K562 (cell line): Measurements from ENCODE around the gene CNMD. TPM values are rescaled to one million over a fixed set of nuclear protein-coding genes. Genes with fewer than 3 reads are reported as not detected.

Experiments used
- ATAC-seq: fragments of 200-7000 bp; cut with Tn5 transposase; 3 replicates; pipeline ENCODE4 v1.9.1; 2020; ENCODE audit warnings: moderate library complexity
- BruUV-seq: library from RNA; stranded (reverse); fragments of 400-500 nt; replicated peaks from 2 replicates; lab custom pipeline; 2021; lab: Mats Ljungman, UMichigan
- CTCF ChIA-PET: fragments of 300-600 bp; formaldehyde crosslinking; extraction: SDS; loops from one replicate; lab custom pipeline; 2021; ENCODE audit warnings: low intra/inter-chr PET ratio; lab: Yijun Ruan, JAX
- POLR2A ChIA-PET: fragments of 300-600, 350-650 bp; sonication (Branson Sonifier 250); formaldehyde crosslinking; extraction: SDS; loops from one replicate; lab custom pipeline; 2021; ENCODE audit warnings: antibody characterized with exemption, inconsistent platforms; lab: Yijun Ruan, JAX
- DNase-seq, 4 experiments: peaks; one replicate each; pipeline versions ENCODE4 v3.0.0 to v3.0.0-alpha.2; 2011 to 2018; ENCODE audit warnings: low spot score in 3 of 4, mixed read lengths in 3 of 4; ENCODE audit errors: extremely low read depth in 1 of 4
- FAIRE-seq: peaks from 2 replicates; lab custom pipeline; 2011; peaks lifted over from hg19 to GRCh38; lab: Jason Lieb, UNC
- H2AFZ ChIP-seq: 2 replicates; pipeline ENCODE4 v1.6.0; 2011; ENCODE audit warnings: low read depth, low read length, control low read depth, inconsistent platforms
- H3K27ac ChIP-seq: fragments of 200-600 bp; 3 replicates; pipeline ENCODE4 v1.8.0; 2011; ENCODE audit warnings: low read depth, mild to moderate bottlenecking, control low read depth, inconsistent platforms, low read length, moderate library complexity, mixed read lengths; ENCODE audit errors: extremely low read depth
- H3K27me3 ChIP-seq, 2 experiments: fragments of 300-600 bp in 1 of 2; 2 replicates in 1 of 2; 3 replicates in 1 of 2; pipeline versions ENCODE4 v1.6.0 to v1.8.0; 2011; ENCODE audit warnings: inconsistent platforms in 2 of 2, low read length in 2 of 2, mild to moderate bottlenecking in 1 of 2, mixed read lengths in 1 of 2, moderate library complexity in 1 of 2; ENCODE audit not compliant: control insufficient read depth in 2 of 2, insufficient read depth in 2 of 2
- H3K36me3 ChIP-seq: fragments of 300-600 bp; 3 replicates; pipeline ENCODE4 v1.8.0; 2011; ENCODE audit warnings: mild to moderate bottlenecking, low read length, inconsistent platforms; ENCODE audit not compliant: control insufficient read depth, insufficient read depth
- H3K4me1 ChIP-seq, 2 experiments: fragments of 200-600 bp in 1 of 2; replicated peaks in 1 of 2; 2 replicates in 1 of 2; 3 replicates in 1 of 2; pipeline versions ENCODE4 v1.5.1 to v1.8.0; 2011; ENCODE audit warnings: inconsistent platforms in 2 of 2, low read length in 2 of 2, mild to moderate bottlenecking in 1 of 2, mixed read lengths in 1 of 2, moderate library complexity in 1 of 2; ENCODE audit not compliant: control insufficient read depth in 2 of 2, insufficient read depth in 2 of 2
- H3K4me2 ChIP-seq: 2 replicates; pipeline ENCODE4 v1.6.1; 2011; ENCODE audit warnings: low read length, control low read depth, inconsistent platforms, mixed read lengths; ENCODE audit not compliant: insufficient read depth
- H3K4me3 ChIP-seq: fragments of 200-600 bp; sonication (generic), shearing (Covaris generic); 2 replicates; pipeline ENCODE4 v1.5.1; 2016; ENCODE audit warnings: control low read depth, inconsistent platforms
- H3K79me2 ChIP-seq: fragments of 200-600 bp; 3 replicates; pipeline ENCODE4 v1.8.0; 2011; ENCODE audit warnings: low read length, inconsistent platforms; ENCODE audit not compliant: control insufficient read depth, insufficient read depth
- H3K9ac ChIP-seq, 2 experiments: 2 replicates each; pipeline versions ENCODE4 v1.6.0 to v1.6.1; 2011; ENCODE audit warnings: low read depth in 2 of 2, low read length in 2 of 2, control low read depth in 1 of 2, inconsistent platforms in 1 of 2, mild to moderate bottlenecking in 1 of 2, mixed read lengths in 1 of 2; ENCODE audit not compliant: insufficient read depth in 1 of 2
- H3K9me1 ChIP-seq: one replicate; pipeline ENCODE4 v1.6.0; 2011; ENCODE audit warnings: inconsistent platforms, mild to moderate bottlenecking, low read length, moderate library complexity; ENCODE audit not compliant: control insufficient read depth, insufficient read depth
- H3K9me3 ChIP-seq: replicated peaks from 2 replicates; pipeline ENCODE4 v1.5.1; 2011; ENCODE audit warnings: low read depth, low read length, inconsistent platforms; ENCODE audit not compliant: control insufficient read depth, insufficient read depth
- H4K20me1 ChIP-seq: replicated peaks from 2 replicates; pipeline ENCODE4 v1.6.1; 2011; ENCODE audit warnings: low read length, inconsistent platforms, mixed read lengths; ENCODE audit not compliant: control insufficient read depth, insufficient read depth
- C11orf30 ChIP-seq: fragments of 450-650 bp; IDR thresholded peaks from 2 replicates; pipeline ENCODE4 v1.6.1; 2016; ENCODE audit warnings: low read depth, mild to moderate bottlenecking
- CSDE1 ChIP-seq, 2 experiments: fragments of 450-650 bp; IDR thresholded peaks; 2 replicates each; pipeline ENCODE4 v1.6.1; 2016; ENCODE audit warnings: mild to moderate bottlenecking in 1 of 2
- E2F3 ChIP-seq: fragments of 250-450 bp; sonication (Bioruptor Pico); IDR thresholded peaks from 2 replicates; pipeline ENCODE4 v1.4.0; 2020; ENCODE audit warnings: mild to moderate bottlenecking
- EP400 ChIP-seq: fragments of 450-650 bp; IDR thresholded peaks from 2 replicates; pipeline ENCODE4 v1.6.1; 2017; ENCODE audit warnings: antibody characterized with exemption, mild to moderate bottlenecking, moderate library complexity
- EWSR1 ChIP-seq: fragments of 450-650 bp; IDR thresholded peaks from 2 replicates; pipeline ENCODE4 v1.6.1; 2018; ENCODE audit warnings: borderline replicate concordance, mild to moderate bottlenecking, low read depth, moderate library complexity; ENCODE audit not compliant: partially characterized antibody
- FOXK2 ChIP-seq, 2 experiments: fragments of 450-650 bp; IDR thresholded peaks in 1 of 2; conservative IDR thresholded peaks in 1 of 2; 2 replicates each; pipeline ENCODE4 v1.6.1; 2016; ENCODE audit warnings: low read depth in 2 of 2, mild to moderate bottlenecking in 1 of 2
- RBM39 ChIP-seq: fragments of 200-400 bp; formaldehyde crosslinking; optimal IDR thresholded peaks from 2 replicates; pipeline ENCODE3; 2018; ENCODE audit warnings: low read depth, low read length
- ZNF79 ChIP-seq: fragments of 250-450 bp; sonication (Bioruptor Pico); IDR thresholded peaks from 2 replicates; pipeline ENCODE4 v1.4.0; 2020; ENCODE audit warnings: low read depth, mild to moderate bottlenecking, moderate library complexity
- WGBS: fragments of 100-300 bp; shearing (Covaris generic); methylation state at CpG from one replicate; pipeline ENCODE4 v1.1.6; 2016; ENCODE audit warnings: low coverage, mixed read lengths; ENCODE audit not compliant: insufficient coverage; ENCODE audit errors: missing lambda C conversion rate; 5-methylcytosine and 5-hydroxymethylcytosine counted together
- in situ Hi-C: fragments of 300-500 bp; cut with MboI; formaldehyde crosslinking; loops from 4 replicates; pipeline ENCODE4 v1.15.0; 2018; ENCODE audit warnings: inconsistent platforms, mixed read lengths
- intact Hi-C: fragments of 100-400 bp; cut with micrococcal nuclease; formaldehyde crosslinking; loops from 2 replicates; pipeline ENCODE4 v1.14.2; 2022
- polyA plus RNA-seq, 8 experiments: library from polyadenylated mRNA; depleted of rRNA in 4 of 8; stranded (reverse) in 5 of 8; unstranded in 3 of 8; fragments of >200 nt; fragmentation: Nextera tagmentation in 2 of 8; fragmentation: Illumina TruSeq in 1 of 8; extraction: Ambion mirVana in 2 of 8; extraction: Trizol in 1 of 8; gene quantifications; 2 replicates each; pipeline versions ENCODE4 v1.2.1 to v1.2.3, GENCODE V29; 2011 to 2014; ENCODE audit warnings: inconsistent platforms in 1 of 8, missing spikeins in 1 of 8
- total RNA-seq, 7 experiments: library from RNA; depleted of rRNA in 6 of 7; stranded (reverse); fragments of >200 nt in 6 of 7; fragmentation: Illumina TruSeq in 2 of 7; extraction: Trizol in 2 of 7; gene quantifications; 2 replicates each; pipeline versions ENCODE4 v1.2.1 to v1.2.3, GENCODE V29; 2011 to 2021; ENCODE audit warnings: low replicate concordance in 1 of 7
- TF ChIP-seq, protein P1 (sequence below), 2 experiments: fragments of 250-450 bp in 1 of 2; fragments of 450-650 bp in 1 of 2; sonication (Bioruptor Pico) in 1 of 2; IDR thresholded peaks; 2 replicates each; pipeline versions ENCODE4 v1.6.1 to v1.8.0; 2016 to 2021; ENCODE audit warnings: mild to moderate bottlenecking in 2 of 2, moderate library complexity in 2 of 2, missing compliant biosample characterization in 1 of 2, missing genetic modification characterization in 1 of 2
- TF ChIP-seq, protein P2 (sequence below), 2 experiments: fragments of 450-650 bp; IDR thresholded peaks; 2 replicates each; pipeline ENCODE4 v1.6.1; 2016
- TF ChIP-seq, protein P3 (sequence below): fragments of 450-650 bp; formaldehyde crosslinking; IDR thresholded peaks from 2 replicates; pipeline ENCODE4 v1.4.0; 2020; ENCODE audit warnings: mild to moderate bottlenecking, moderate library complexity
- TF ChIP-seq, protein P4 (sequence below), 3 experiments: IDR thresholded peaks in 2 of 3; conservative IDR thresholded peaks in 1 of 3; 2 replicates each; pipeline ENCODE4 v1.5.1; 2011 to 2012; ENCODE audit warnings: low read length in 3 of 3, mild to moderate bottlenecking in 3 of 3, control low read depth in 2 of 3, improper control_type of control experiment in 1 of 3, inconsistent platforms in 1 of 3, low read depth in 1 of 3, mixed read lengths in 1 of 3, moderate library complexity in 1 of 3; ENCODE audit not compliant: insufficient read depth in 2 of 3
- TF ChIP-seq, protein P5 (sequence below), 2 experiments: fragments of 450-650 bp in 1 of 2; IDR thresholded peaks; 2 replicates each; pipeline ENCODE4 v1.6.1; 2011 to 2017; ENCODE audit warnings: low read depth in 2 of 2, antibody characterized with exemption in 1 of 2, borderline replicate concordance in 1 of 2, low read length in 1 of 2, mild to moderate bottlenecking in 1 of 2, mixed read lengths in 1 of 2; ENCODE audit not compliant: control insufficient read depth in 1 of 2

The CNMD gene
- total and polyA plus RNA-seq, 9 of the 15 experiments (the other 6 are each of a cell fraction or from before 2014, with no cell fraction given): not detected

DNA sequence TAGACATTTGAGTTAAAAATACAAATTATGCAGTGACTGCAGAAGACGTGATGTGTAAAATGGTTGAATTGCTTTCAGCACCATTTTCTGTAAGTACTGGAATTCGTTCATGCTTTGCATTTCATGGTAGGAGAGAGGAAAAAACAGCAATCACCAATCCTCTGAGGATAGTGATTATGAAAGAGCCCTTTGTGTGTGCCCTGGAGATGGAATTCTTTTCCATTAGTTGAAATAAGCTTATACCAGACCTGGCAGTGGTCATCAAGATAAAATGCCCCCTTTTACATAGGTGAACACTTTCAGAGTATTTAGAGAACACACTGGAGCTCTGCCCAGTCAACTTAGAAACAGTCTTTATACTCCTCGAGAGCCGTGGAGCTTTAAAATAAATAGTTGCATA, 1.7 kb downstream of the CNMD start:
- POLR2A ChIA-PET: no interaction called here
- WGBS: 6% methylated on average over 4 of the region's 4 CpGs
- in situ Hi-C loops: no loop called here
- H3K9ac ChIP-seq: no peak overlapping the region
- no peaks in the 10 kb centered on the region for H4K20me1 ChIP-seq
- DNase-seq (no peak), FAIRE-seq (no peak), ATAC-seq (no peak)
- H3K4me2 ChIP-seq: no peak overlapping the region; the same call in 1 of the 2 replicates
- H3K9me3 ChIP-seq: no peaks in the 10 kb centered on the region
- H3K27me3 ChIP-seq: peaks cover 0 to 18% of the 10 kb centered on the region in 2 experiments; a peak in 2 of 5 replicates
- H3K9me1 ChIP-seq: no peaks in the 10 kb centered on the region
- H3K4me3 ChIP-seq: no peak overlapping the region
- intact Hi-C loops: loop anchor here (5.0 kb wide), 1 partner anchor 71 kb away; no protein-coding TSS in a partner anchor
- no TSS peak for BruUV-seq
- CTCF ChIA-PET: no interaction called here
- H2AFZ ChIP-seq: peak overlapping the region; percentile 85
- H3K27ac ChIP-seq: no peak overlapping the region
- no peaks in the 10 kb centered on the region for H3K36me3 ChIP-seq
- H3K79me2 ChIP-seq: no peaks in the 10 kb centered on the region
- H3K4me1 ChIP-seq: peaks cover 0 to 11% of the 10 kb centered on the region in 2 experiments; a peak in 2 of 5 replicates
- TF ChIP-seq EP400: no peak
- no peak for TF ChIP-seq CSDE1 (IDR thresholded peaks at IDR 0.05)
- TF ChIP-seq, protein P1, sequence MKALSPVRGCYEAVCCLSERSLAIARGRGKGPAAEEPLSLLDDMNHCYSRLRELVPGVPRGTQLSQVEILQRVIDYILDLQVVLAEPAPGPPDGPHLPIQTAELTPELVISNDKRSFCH (CRISPR knock-in tag; IDR thresholded peaks at IDR 0.05): no peak
- TF ChIP-seq, protein P1 (tag; IDR thresholded peaks at IDR 0.05): no peak
- no peak for TF ChIP-seq EWSR1
- TF ChIP-seq C11orf30: no peak
- no peak for TF ChIP-seq ZNF79
- TF ChIP-seq, protein P2, sequence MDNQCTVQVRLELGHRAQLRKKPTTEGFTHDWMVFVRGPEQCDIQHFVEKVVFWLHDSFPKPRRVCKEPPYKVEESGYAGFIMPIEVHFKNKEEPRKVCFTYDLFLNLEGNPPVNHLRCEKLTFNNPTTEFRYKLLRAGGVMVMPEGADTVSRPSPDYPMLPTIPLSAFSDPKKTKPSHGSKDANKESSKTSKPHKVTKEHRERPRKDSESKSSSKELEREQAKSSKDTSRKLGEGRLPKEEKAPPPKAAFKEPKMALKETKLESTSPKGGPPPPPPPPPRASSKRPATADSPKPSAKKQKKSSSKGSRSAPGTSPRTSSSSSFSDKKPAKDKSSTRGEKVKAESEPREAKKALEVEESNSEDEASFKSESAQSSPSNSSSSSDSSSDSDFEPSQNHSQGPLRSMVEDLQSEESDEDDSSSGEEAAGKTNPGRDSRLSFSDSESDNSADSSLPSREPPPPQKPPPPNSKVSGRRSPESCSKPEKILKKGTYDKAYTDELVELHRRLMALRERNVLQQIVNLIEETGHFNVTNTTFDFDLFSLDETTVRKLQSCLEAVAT (IDR thresholded peaks at IDR 0.05): no peak
- TF ChIP-seq, protein P3, sequence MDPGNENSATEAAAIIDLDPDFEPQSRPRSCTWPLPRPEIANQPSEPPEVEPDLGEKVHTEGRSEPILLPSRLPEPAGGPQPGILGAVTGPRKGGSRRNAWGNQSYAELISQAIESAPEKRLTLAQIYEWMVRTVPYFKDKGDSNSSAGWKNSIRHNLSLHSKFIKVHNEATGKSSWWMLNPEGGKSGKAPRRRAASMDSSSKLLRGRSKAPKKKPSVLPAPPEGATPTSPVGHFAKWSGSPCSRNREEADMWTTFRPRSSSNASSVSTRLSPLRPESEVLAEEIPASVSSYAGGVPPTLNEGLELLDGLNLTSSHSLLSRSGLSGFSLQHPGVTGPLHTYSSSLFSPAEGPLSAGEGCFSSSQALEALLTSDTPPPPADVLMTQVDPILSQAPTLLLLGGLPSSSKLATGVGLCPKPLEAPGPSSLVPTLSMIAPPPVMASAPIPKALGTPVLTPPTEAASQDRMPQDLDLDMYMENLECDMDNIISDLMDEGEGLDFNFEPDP (CRISPR knock-in tag): no peak
- TF ChIP-seq, protein P4, sequence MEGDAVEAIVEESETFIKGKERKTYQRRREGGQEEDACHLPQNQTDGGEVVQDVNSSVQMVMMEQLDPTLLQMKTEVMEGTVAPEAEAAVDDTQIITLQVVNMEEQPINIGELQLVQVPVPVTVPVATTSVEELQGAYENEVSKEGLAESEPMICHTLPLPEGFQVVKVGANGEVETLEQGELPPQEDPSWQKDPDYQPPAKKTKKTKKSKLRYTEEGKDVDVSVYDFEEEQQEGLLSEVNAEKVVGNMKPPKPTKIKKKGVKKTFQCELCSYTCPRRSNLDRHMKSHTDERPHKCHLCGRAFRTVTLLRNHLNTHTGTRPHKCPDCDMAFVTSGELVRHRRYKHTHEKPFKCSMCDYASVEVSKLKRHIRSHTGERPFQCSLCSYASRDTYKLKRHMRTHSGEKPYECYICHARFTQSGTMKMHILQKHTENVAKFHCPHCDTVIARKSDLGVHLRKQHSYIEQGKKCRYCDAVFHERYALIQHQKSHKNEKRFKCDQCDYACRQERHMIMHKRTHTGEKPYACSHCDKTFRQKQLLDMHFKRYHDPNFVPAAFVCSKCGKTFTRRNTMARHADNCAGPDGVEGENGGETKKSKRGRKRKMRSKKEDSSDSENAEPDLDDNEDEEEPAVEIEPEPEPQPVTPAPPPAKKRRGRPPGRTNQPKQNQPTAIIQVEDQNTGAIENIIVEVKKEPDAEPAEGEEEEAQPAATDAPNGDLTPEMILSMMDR (IDR thresholded peaks at IDR 0.05 in 2 of 3, conservative IDR thresholded peaks at IDR 0.05 in 1 of 3; ENCODE audit: insufficient read depth in 2 of 3, low read depth in 1 of 3, low read length in 3 of 3): no peak
- TF ChIP-seq, protein P5, sequence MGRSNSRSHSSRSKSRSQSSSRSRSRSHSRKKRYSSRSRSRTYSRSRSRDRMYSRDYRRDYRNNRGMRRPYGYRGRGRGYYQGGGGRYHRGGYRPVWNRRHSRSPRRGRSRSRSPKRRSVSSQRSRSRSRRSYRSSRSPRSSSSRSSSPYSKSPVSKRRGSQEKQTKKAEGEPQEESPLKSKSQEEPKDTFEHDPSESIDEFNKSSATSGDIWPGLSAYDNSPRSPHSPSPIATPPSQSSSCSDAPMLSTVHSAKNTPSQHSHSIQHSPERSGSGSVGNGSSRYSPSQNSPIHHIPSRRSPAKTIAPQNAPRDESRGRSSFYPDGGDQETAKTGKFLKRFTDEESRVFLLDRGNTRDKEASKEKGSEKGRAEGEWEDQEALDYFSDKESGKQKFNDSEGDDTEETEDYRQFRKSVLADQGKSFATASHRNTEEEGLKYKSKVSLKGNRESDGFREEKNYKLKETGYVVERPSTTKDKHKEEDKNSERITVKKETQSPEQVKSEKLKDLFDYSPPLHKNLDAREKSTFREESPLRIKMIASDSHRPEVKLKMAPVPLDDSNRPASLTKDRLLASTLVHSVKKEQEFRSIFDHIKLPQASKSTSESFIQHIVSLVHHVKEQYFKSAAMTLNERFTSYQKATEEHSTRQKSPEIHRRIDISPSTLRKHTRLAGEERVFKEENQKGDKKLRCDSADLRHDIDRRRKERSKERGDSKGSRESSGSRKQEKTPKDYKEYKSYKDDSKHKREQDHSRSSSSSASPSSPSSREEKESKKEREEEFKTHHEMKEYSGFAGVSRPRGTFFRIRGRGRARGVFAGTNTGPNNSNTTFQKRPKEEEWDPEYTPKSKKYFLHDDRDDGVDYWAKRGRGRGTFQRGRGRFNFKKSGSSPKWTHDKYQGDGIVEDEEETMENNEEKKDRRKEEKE (IDR thresholded peaks at IDR 0.05; ENCODE audit: borderline replicate concordance in 1 of 2, control insufficient read depth in 1 of 2, low read depth in 2 of 2, low read length in 1 of 2): no peak
- no peak for TF ChIP-seq RBM39
- TF ChIP-seq FOXK2 (conservative IDR thresholded peaks at IDR 0.05 in 1 of 2, IDR thresholded peaks at IDR 0.05 in 1 of 2; ENCODE audit: low read depth in 2 of 2): no peak
- TF ChIP-seq E2F3 (CRISPR knock-in tag): no peak
